IMR-90 (cell line): Measurements from ENCODE around the gene AP2M1. TPM values are rescaled to one million over a fixed set of nuclear protein-coding genes. Genes with fewer than 3 reads are reported as not detected.

Experiments used
- ATAC-seq: fragments of 200-7000 bp; cut with Tn5 transposase; 2 replicates; pipeline ENCODE4 v1.9.1; 2020; ENCODE audit warnings: low read depth, mild to moderate bottlenecking, moderate library complexity
- BruUV-seq: library from RNA; stranded (reverse); fragments of 400-500 nt; replicated peaks from 2 replicates; lab custom pipeline; 2021; lab: Mats Ljungman, UMichigan
- CTCF ChIA-PET: fragments of 300-600 bp; formaldehyde crosslinking; extraction: SDS; loops from one replicate; lab custom pipeline; 2021; ENCODE audit warnings: antibody characterized with exemption; lab: Yijun Ruan, JAX
- POLR2A ChIA-PET: fragments of 300-600 bp; sonication (Branson Sonifier 250); formaldehyde crosslinking; loops from one replicate; lab custom pipeline; 2022; ENCODE audit warnings: antibody characterized with exemption; ENCODE audit not compliant: unreplicated experiment; lab: Charles Lee
- DNase-seq: peaks from one replicate; pipeline ENCODE4 v3.0.0; 2013
- H2AFZ ChIP-seq: replicated peaks from 2 replicates; pipeline ENCODE3; 2013; ENCODE audit warnings: low read length, mild to moderate bottlenecking; ENCODE audit not compliant: poor library complexity
- H2AK5ac ChIP-seq: 2 replicates; pipeline ENCODE4 v1.6.1; 2013; ENCODE audit warnings: low read depth, low read length, inconsistent platforms
- H2AK9ac ChIP-seq: replicated peaks from 2 replicates; pipeline ENCODE3; 2013; ENCODE audit warnings: mild to moderate bottlenecking, low read depth, low read length, moderate library complexity; ENCODE audit not compliant: poor library complexity
- H2BK120ac ChIP-seq: 2 replicates; pipeline ENCODE4 v1.6.1; 2013; ENCODE audit warnings: low read depth, low read length, inconsistent platforms
- H2BK15ac ChIP-seq: 3 replicates; pipeline ENCODE4 v1.6.1; 2013; ENCODE audit warnings: low read depth, low read length, inconsistent platforms
- H2BK20ac ChIP-seq: 2 replicates; pipeline ENCODE4 v1.6.1; 2013; ENCODE audit warnings: low read depth, mild to moderate bottlenecking, inconsistent platforms, low read length, moderate library complexity
- H2BK5ac ChIP-seq: 2 replicates; pipeline ENCODE4 v1.6.1; 2013; ENCODE audit warnings: mild to moderate bottlenecking, low read depth, low read length, inconsistent platforms; ENCODE audit not compliant: poor library complexity, severe bottlenecking
- H3K14ac ChIP-seq: replicated peaks from 2 replicates; pipeline ENCODE4 v1.6.1; 2013; ENCODE audit warnings: low read depth, low read length, inconsistent platforms
- H3K18ac ChIP-seq: 2 replicates; pipeline ENCODE4 v1.6.1; 2013; ENCODE audit warnings: low read depth, low read length, control low read depth
- H3K23ac ChIP-seq: 2 replicates; pipeline ENCODE4 v1.6.1; 2013; ENCODE audit warnings: low read depth, low read length, inconsistent platforms
- H3K27ac ChIP-seq: 2 replicates; pipeline ENCODE4 v1.5.1; 2013; ENCODE audit warnings: mild to moderate bottlenecking, control low read depth, low read length; ENCODE audit not compliant: insufficient read depth
- H3K27me3 ChIP-seq: 2 replicates; pipeline ENCODE4 v1.6.1; 2013; ENCODE audit warnings: low read length; ENCODE audit not compliant: control insufficient read depth, insufficient read depth
- H3K36me3 ChIP-seq: 2 replicates; pipeline ENCODE4 v1.6.1; 2013; ENCODE audit warnings: low read length, mixed read lengths; ENCODE audit not compliant: control insufficient read depth, insufficient read depth
- H3K4ac ChIP-seq: 2 replicates; pipeline ENCODE4 v1.6.1; 2013; ENCODE audit warnings: low read depth, low read length, inconsistent platforms
- H3K4me1 ChIP-seq: 2 replicates; pipeline ENCODE4 v1.6.1; 2013; ENCODE audit warnings: low read length, mixed read lengths; ENCODE audit not compliant: control insufficient read depth, insufficient read depth
- H3K4me2 ChIP-seq: 2 replicates; pipeline ENCODE4 v1.6.1; 2013; ENCODE audit warnings: low read depth, mild to moderate bottlenecking, control low read depth, low read length, moderate library complexity
- H3K4me3 ChIP-seq: 2 replicates; pipeline ENCODE4 v1.5.1; 2013; ENCODE audit warnings: low read depth, mild to moderate bottlenecking, control low read depth, low read length, moderate library complexity; ENCODE audit not compliant: insufficient read depth
- H3K56ac ChIP-seq: 2 replicates; pipeline ENCODE4 v1.6.1; 2013; ENCODE audit warnings: low read length, inconsistent platforms; ENCODE audit not compliant: insufficient read depth; ENCODE audit errors: extremely low read depth
- H3K79me1 ChIP-seq, 2 experiments: 2 replicates each; pipeline ENCODE4 v1.6.1; 2013; ENCODE audit warnings: low read length in 2 of 2, inconsistent platforms in 1 of 2, low read depth in 1 of 2
- H3K9ac ChIP-seq: 2 replicates; pipeline ENCODE4 v1.6.1; 2013; ENCODE audit warnings: low read depth, low read length, control low read depth
- H3K9me1 ChIP-seq: 2 replicates; pipeline ENCODE4 v1.6.1; 2013; ENCODE audit warnings: low read length, inconsistent platforms; ENCODE audit not compliant: insufficient read depth
- H3K9me3 ChIP-seq: 2 replicates; pipeline ENCODE4 v1.6.1; 2013; ENCODE audit warnings: low read length; ENCODE audit not compliant: control insufficient read depth, insufficient read depth
- H4K20me1 ChIP-seq: 2 replicates; pipeline ENCODE4 v1.6.1; 2013; ENCODE audit warnings: low read length, inconsistent platforms; ENCODE audit not compliant: insufficient read depth
- H4K5ac ChIP-seq: 2 replicates; pipeline ENCODE4 v1.6.1; 2013; ENCODE audit warnings: mild to moderate bottlenecking, low read depth, low read length, control low read depth
- H4K8ac ChIP-seq, 2 experiments: 2 replicates each; pipeline ENCODE4 v1.6.1; 2013; ENCODE audit warnings: low read depth in 2 of 2, low read length in 2 of 2, control low read depth in 1 of 2, inconsistent platforms in 1 of 2
- H4K91ac ChIP-seq: 2 replicates; pipeline ENCODE4 v1.6.1; 2013; ENCODE audit warnings: low read depth, low read length, inconsistent platforms; ENCODE audit not compliant: insufficient read depth
- CEBPB ChIP-seq: IDR thresholded peaks from 2 replicates; pipeline ENCODE4 v1.6.1; 2012; ENCODE audit warnings: low read depth, low read length, improper control_type of control experiment
- CHD1 ChIP-seq: IDR thresholded peaks from 2 replicates; pipeline ENCODE4 v1.6.1; 2012; ENCODE audit warnings: low read depth, low read length, improper control_type of control experiment
- FOS ChIP-seq: fragments of 150-350 bp; IDR thresholded peaks from 2 replicates; pipeline ENCODE4 v1.6.1; 2016; ENCODE audit warnings: low read depth, low read length
- MAFK ChIP-seq: IDR thresholded peaks from 2 replicates; pipeline ENCODE4 v1.6.1; 2012; ENCODE audit warnings: low read depth, low read length, improper control_type of control experiment
- MAZ ChIP-seq: IDR thresholded peaks from 2 replicates; pipeline ENCODE4 v1.6.1; 2012; ENCODE audit warnings: low read depth, mild to moderate bottlenecking, low read length, improper control_type of control experiment, moderate library complexity, borderline replicate concordance
- MXI1 ChIP-seq: IDR thresholded peaks from 2 replicates; pipeline ENCODE4 v1.6.1; 2012; ENCODE audit warnings: low read depth, mild to moderate bottlenecking, low read length, moderate library complexity, borderline replicate concordance
- NFE2L2 ChIP-seq: fragments of 150-350 bp; IDR thresholded peaks from 2 replicates; pipeline ENCODE4 v1.6.1; 2016; ENCODE audit warnings: low read depth, mild to moderate bottlenecking, low read length
- RAD21 ChIP-seq: IDR thresholded peaks from 2 replicates; pipeline ENCODE4 v1.6.1; 2012; ENCODE audit warnings: low read length, improper control_type of control experiment
- RCOR1 ChIP-seq: IDR thresholded peaks from 2 replicates; pipeline ENCODE4 v1.6.1; 2012; ENCODE audit warnings: mild to moderate bottlenecking, low read length, improper control_type of control experiment; ENCODE audit not compliant: insufficient replicate concordance
- RFX5 ChIP-seq: IDR thresholded peaks from 2 replicates; pipeline ENCODE4 v1.8.0; 2012; ENCODE audit warnings: low read depth, mild to moderate bottlenecking, low read length, moderate library complexity
- SMC3 ChIP-seq: fragments of 150-350 bp; IDR thresholded peaks from 2 replicates; pipeline ENCODE4 v1.6.1; 2016; ENCODE audit warnings: low read depth, mild to moderate bottlenecking, antibody characterized with exemption, low read length, moderate library complexity
- WGBS, 2 experiments: methylation state at CpG; one replicate each; pipeline versions ENCODE4 v1.1.5 to v1.1.7; 2013; ENCODE audit warnings: missing lambda C conversion rate in 2 of 2; ENCODE audit not compliant: insufficient read length in 1 of 2; ENCODE audit errors: extremely low coverage in 2 of 2; 5-methylcytosine and 5-hydroxymethylcytosine counted together
- dilution Hi-C: fragments of 300-500 bp; cut with HindIII; formaldehyde crosslinking; loops from one replicate; pipeline ENCODE4 v1.14.3; 2018; ENCODE audit warnings: low sequenced_read_pairs; ENCODE audit not compliant: unreplicated experiment
- in situ Hi-C: fragments of 300-500 bp; cut with MboI; formaldehyde crosslinking; loops from 3 replicates; pipeline ENCODE4 v1.14.3; 2019; ENCODE audit warnings: low sequenced_read_pairs, inconsistent platforms, mixed read lengths
- intact Hi-C: fragments of 100-400 bp; cut with micrococcal nuclease; formaldehyde crosslinking; loops from 2 replicates; pipeline ENCODE4 v1.10.0; 2022
- polyA plus RNA-seq, 3 experiments: library from polyadenylated mRNA; depleted of rRNA; stranded (reverse); fragments of >200 nt; gene quantifications; 2 replicates each; pipeline ENCODE4 v1.2.3, GENCODE V29; 2012; ENCODE audit warnings: low replicate concordance in 1 of 3
- total RNA-seq: library from RNA; depleted of rRNA; stranded (reverse); fragments of >200 nt; gene quantifications from 2 replicates; pipeline ENCODE4 v1.2.3, GENCODE V29; 2012
- TF ChIP-seq, protein P1 (sequence below): fragments of 150-350 bp; IDR thresholded peaks from 2 replicates; pipeline ENCODE4 v1.6.1; 2017; ENCODE audit warnings: mild to moderate bottlenecking, antibody characterized with exemption, low read length, low read depth
- TF ChIP-seq, protein P2 (sequence below): fragments of 150-350 bp; IDR thresholded peaks from 2 replicates; pipeline ENCODE4 v1.6.1; 2016; ENCODE audit warnings: low read depth, mild to moderate bottlenecking, low read length, moderate library complexity, borderline replicate concordance

AP2M1 gene
- total and polyA plus RNA-seq, 2 of the 4 experiments (the other 2 are of a cell fraction), result 876 to 1,065 TPM

DNA sequence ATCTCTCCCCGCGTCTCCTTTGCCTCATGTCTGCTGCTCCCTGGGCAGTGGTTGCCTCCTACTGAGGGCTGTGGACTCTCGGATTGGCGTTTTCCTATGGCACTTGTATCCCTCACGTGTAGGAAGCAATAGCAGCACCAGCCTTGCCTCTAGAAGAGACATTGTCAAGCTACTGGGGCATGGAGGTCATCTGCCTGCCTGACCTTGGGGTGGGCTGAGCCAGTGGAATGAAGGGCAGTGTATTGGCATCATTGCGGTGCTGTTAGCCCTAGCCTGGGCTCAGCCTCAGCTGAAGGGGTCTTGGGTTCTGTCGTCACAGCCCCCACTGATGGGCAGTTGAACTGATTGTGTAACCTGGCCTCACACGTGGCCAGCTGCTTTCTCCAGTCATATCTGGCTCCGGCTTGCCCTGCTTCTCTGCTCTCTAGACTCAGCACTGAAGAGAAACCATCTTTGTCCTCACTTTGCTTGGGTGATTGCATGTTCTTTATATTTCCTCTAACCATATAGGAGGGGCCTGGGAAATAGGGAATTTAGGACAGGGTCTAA is 19.4 kb downstream of the AP2M1 start:
- Histone ChIP-seq H4K20me1 (0 out of 2 replicates have a peak, but pooled peaks cover 4% of the 10 kb centered on the region), H3K9me3 (no peaks in the 10 kb centered on the region), H2BK20ac (no peak overlapping the region), H3K18ac (no peak overlapping the region), H4K8ac (no peak overlapping the region), H2AK9ac (no peak overlapping the region), H2BK5ac (no peak overlapping the region), H3K14ac (no peak overlapping the region), H3K9me1 (peaks cover 3% of the 10 kb centered on the region; the same call in 1 of the 2 replicates), H4K5ac (no peak overlapping the region), H2AFZ (no peak overlapping the region), H3K4ac (no peak overlapping the region), H3K23ac (no peak overlapping the region), H3K79me1 (peaks cover 16 to 17% of the 10 kb centered on the region in 2 experiments), H3K56ac (no peak overlapping the region), H3K36me3 (peaks cover 51% of the 10 kb centered on the region), H2BK15ac (no peak overlapping the region), H3K9ac (no peak overlapping the region), H3K27me3 (no peaks in the 10 kb centered on the region), H3K4me1 (no peaks in the 10 kb centered on the region), H4K91ac (no peak overlapping the region), H2AK5ac (no peak overlapping the region), H3K4me2 (no peak overlapping the region), H3K27ac (no peak overlapping the region), H3K4me3 (no peak overlapping the region), H2BK120ac (no peak overlapping the region)
- in situ Hi-C loops, result no loop called here
- dilution Hi-C loops, result no loop called here
- no peak for TF ChIP-seq CHD1
- no peak for TF ChIP-seq SMC3
- TF ChIP-seq, protein P1, sequence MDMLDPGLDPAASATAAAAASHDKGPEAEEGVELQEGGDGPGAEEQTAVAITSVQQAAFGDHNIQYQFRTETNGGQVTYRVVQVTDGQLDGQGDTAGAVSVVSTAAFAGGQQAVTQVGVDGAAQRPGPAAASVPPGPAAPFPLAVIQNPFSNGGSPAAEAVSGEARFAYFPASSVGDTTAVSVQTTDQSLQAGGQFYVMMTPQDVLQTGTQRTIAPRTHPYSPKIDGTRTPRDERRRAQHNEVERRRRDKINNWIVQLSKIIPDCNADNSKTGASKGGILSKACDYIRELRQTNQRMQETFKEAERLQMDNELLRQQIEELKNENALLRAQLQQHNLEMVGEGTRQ, result no peak
- TF ChIP-seq RCOR1, result no peak
- no peak for TF ChIP-seq FOS
- TF ChIP-seq CEBPB, result no peak
- TF ChIP-seq RAD21, result no peak
- no peak for TF ChIP-seq MXI1
- TF ChIP-seq MAZ, result no peak
- TF ChIP-seq MAFK, result no peak
- TF ChIP-seq NFE2L2, result no peak
- TF ChIP-seq RFX5, result no peak
- TF ChIP-seq, protein P2, sequence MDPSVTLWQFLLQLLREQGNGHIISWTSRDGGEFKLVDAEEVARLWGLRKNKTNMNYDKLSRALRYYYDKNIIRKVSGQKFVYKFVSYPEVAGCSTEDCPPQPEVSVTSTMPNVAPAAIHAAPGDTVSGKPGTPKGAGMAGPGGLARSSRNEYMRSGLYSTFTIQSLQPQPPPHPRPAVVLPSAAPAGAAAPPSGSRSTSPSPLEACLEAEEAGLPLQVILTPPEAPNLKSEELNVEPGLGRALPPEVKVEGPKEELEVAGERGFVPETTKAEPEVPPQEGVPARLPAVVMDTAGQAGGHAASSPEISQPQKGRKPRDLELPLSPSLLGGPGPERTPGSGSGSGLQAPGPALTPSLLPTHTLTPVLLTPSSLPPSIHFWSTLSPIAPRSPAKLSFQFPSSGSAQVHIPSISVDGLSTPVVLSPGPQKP, result no peak
- DNase-seq (no peak), ATAC-seq (no peak)
- ChIA-PET POLR2A (no interaction called here), CTCF (no interaction called here)
- intact Hi-C loops, result no loop called here
- BruUV-seq, result no TSS peak
- WGBS, 2 experiments, result 88% methylated on average over 2 of the region's 9 CpGs; no CpG with 5 or more reads in 1 of the 2 experiments
